Heart left ventricle (tissue), 16 donors: ENCODE results near the gene MTUS2. TPM values are rescaled to one million over a fixed set of nuclear protein-coding genes. Genes with fewer than 3 reads are reported as not detected.

ENCODE experiments used
- ATAC-seq, 4 donors: fragments of 200-7000 bp; cut with Tn5 transposase; one replicate each; pipeline ENCODE4 v1.9.1; 2020 to 2022; ENCODE audit warnings: moderate library complexity in 4 of 4, mild to moderate bottlenecking in 3 of 4, moderate number of reproducible peaks in 1 of 4
- DNase-seq, 5 donors: peaks; one replicate each; pipeline ENCODE4 v3.0.0-alpha.2; 2020
- H3K27ac ChIP-seq, 12 donors: fragments of 200-600 bp; sonication (generic) in 4 of 12; one replicate each; pipeline versions ENCODE4 v1.5.0 to v1.8.0; 2016 to 2022; ENCODE audit warnings: mild to moderate bottlenecking in 2 of 12
- H3K27me3 ChIP-seq, 9 donors: fragments of 200-600 bp; sonication (generic) in 2 of 9; one replicate each; pipeline versions ENCODE4 v1.5.1 to v1.8.0; 2016 to 2022; ENCODE audit warnings: mild to moderate bottlenecking in 3 of 9
- H3K36me3 ChIP-seq, 9 donors: fragments of 200-600 bp; sonication (generic) in 2 of 9; one replicate each; pipeline versions ENCODE4 v1.5.0 to v1.8.0; 2018 to 2022; ENCODE audit warnings: mild to moderate bottlenecking in 2 of 9
- H3K4me1 ChIP-seq, 12 donors: fragments of 200-600 bp; sonication (generic) in 4 of 12; one replicate each; pipeline versions ENCODE4 v1.5.0 to v1.8.0; 2016 to 2022; ENCODE audit warnings: mild to moderate bottlenecking in 3 of 12
- H3K4me3 ChIP-seq, 12 donors: fragments of 200-600 bp; sonication (generic) in 4 of 12; one replicate each; pipeline versions ENCODE4 v1.5.0 to v1.8.0; 2017 to 2022; ENCODE audit warnings: mild to moderate bottlenecking in 9 of 12, moderate library complexity in 4 of 12
- H3K9me3 ChIP-seq, 12 donors: fragments of 200-600 bp; sonication (generic) in 4 of 12; one replicate each; pipeline versions ENCODE4 v1.5.0 to v1.8.0; 2016 to 2022; ENCODE audit warnings: mild to moderate bottlenecking in 1 of 12
- POLR2A ChIP-seq, 2 donors: fragments of 450-650 bp; IDR thresholded peaks; one replicate each; pipeline ENCODE4 v1.6.1; 2017; ENCODE audit warnings: antibody characterized with exemption in 2 of 2, mild to moderate bottlenecking in 2 of 2, moderate library complexity in 2 of 2
- WGBS, 4 donors: extraction: QIAGEN DNeasy Blood & Tissue Kit in 2 of 4; methylation state at CpG; one replicate each; pipeline versions ENCODE4 v1.1.5 to v1.1.7; 2013 to 2018; 5-methylcytosine and 5-hydroxymethylcytosine counted together
- intact Hi-C, 10 donors: fragments of 100-400 bp; cut with DNase I; formaldehyde crosslinking; loops; one replicate each; pipeline versions ENCODE4 v1.11.1 to v1.14.2; 2022
- polyA plus RNA-seq, 2 donors: library from polyadenylated mRNA; stranded (reverse); fragments of 200-250 nt; gene quantifications; one replicate each; pipeline ENCODE4 v1.2.3, GENCODE V29; 2013
- total RNA-seq, 9 donors: library from RNA; depleted of rRNA in 2 of 9; stranded (reverse); fragments of >200 nt in 2 of 9; fragmentation: NEBNext Ultra II Directional in 3 of 9; extraction: Animal tissue kit (Norgen Biotek cat#: 25700) in 3 of 9; gene quantifications; one replicate each; pipeline versions ENCODE4 v1.1.0 to v1.2.4, GENCODE V29; 2016 to 2023
- TF ChIP-seq, protein P1 (sequence below), 12 donors: fragments of 200-600 bp; sonication (generic) in 4 of 12; IDR thresholded peaks; one replicate each; pipeline versions ENCODE4 v1.5.0 to v1.8.0; 2018 to 2022; ENCODE audit warnings: antibody characterized with exemption in 12 of 12, mild to moderate bottlenecking in 5 of 12
- donor health status: ischemic (EF 13 %, LVEDD 7.1; RV severe dilation, severe dysfunction).
- donor health status: healthy with polysubstance abuse.
- donor health status: DM: no; HTN: yes; CAD: no.
- donor health status: DM: no; HTN: no; CAD: no.
- donor health status: ischemic (EF 25% LVEDD 6.9; RV normal size, moderate dysfunction).
- donor health status: ischemic (EF 25% LVEDD 5.7; RV mildly dilated, moderate dysfunction).
- donor health status: healthy.
- donor health status: DM: yes; HTN: yes; CAD: no.
- donor health status: ischemic (EF 35%, LVEDD 5.7; RV mildly dilated, moderate dysfunction).
- donor health status: nonischemic (EF 11% LVEDD 7.7; RV severe dilation, severe dysfunction).
- donor health status: DM: yes; HTN: yes; CAD: no.
- donor health status: PGD.
- donor health status: ischemic (EF 29% LVEDD 5.4; RV normal size, mild dysfunction).
- donor health status: nonischemic (EF 23%, LVEDD 6.1; RV moderate dilation, normal function).

MTUS2 gene
- total and polyA plus RNA-seq, 11 donors: 28.7 to 174 (median 67.9) TPM

DNA sequence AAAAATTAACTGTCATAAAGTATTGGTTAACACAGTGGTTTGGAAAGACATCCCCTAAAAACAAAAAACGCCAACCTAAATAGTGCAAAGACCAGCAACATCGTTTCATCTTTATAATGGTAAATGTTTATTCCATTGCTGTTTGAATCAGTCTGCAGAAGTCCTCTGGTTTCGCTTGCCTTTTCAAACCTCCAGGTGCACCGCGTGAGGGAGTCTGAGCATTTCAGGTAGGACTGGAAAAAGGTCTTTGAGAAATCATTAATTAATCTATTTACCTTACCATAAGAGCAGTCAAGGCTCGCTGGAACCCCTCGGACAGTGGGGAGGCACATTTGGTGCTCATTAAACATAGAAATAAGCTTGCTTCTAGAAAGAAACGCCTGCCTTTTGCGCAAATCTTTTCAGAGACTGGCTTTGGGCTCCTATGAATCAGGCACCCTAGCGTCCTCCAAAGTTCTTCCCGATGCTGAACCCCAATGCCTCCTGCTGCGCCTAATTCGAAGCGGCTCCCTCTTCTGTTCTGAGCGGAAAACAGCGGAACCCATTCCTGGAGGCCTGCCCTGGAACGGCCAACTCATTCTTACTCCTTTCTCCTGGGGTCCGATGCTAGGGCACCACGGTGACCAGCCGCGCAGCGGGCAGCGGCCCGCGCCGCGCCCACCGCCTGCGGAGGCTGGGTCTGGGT lies 951 bp upstream of the MTUS2 start:
- Histone ChIP-seq H3K36me3 (no peaks in the 10 kb centered on the region), H3K9me3 (peaks cover 0 to 8% (median 0%) of the 10 kb centered on the region in 12 donors), H3K27ac (no peak overlapping the region), H3K4me3 (peak overlapping the region in 10 of 12 donors; percentile 8 to 79 (median 44)), H3K27me3 (peaks cover 0 to 55% (median 15%) of the 10 kb centered on the region in 9 donors), H3K4me1 (peaks cover 0 to 16% (median 8%) of the 10 kb centered on the region in 12 donors)
- no peak for TF ChIP-seq POLR2A (IDR thresholded peaks at IDR 0.05)
- TF ChIP-seq, protein P1, sequence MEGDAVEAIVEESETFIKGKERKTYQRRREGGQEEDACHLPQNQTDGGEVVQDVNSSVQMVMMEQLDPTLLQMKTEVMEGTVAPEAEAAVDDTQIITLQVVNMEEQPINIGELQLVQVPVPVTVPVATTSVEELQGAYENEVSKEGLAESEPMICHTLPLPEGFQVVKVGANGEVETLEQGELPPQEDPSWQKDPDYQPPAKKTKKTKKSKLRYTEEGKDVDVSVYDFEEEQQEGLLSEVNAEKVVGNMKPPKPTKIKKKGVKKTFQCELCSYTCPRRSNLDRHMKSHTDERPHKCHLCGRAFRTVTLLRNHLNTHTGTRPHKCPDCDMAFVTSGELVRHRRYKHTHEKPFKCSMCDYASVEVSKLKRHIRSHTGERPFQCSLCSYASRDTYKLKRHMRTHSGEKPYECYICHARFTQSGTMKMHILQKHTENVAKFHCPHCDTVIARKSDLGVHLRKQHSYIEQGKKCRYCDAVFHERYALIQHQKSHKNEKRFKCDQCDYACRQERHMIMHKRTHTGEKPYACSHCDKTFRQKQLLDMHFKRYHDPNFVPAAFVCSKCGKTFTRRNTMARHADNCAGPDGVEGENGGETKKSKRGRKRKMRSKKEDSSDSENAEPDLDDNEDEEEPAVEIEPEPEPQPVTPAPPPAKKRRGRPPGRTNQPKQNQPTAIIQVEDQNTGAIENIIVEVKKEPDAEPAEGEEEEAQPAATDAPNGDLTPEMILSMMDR (IDR thresholded peaks at IDR 0.05): no peak
- intact Hi-C loops: loop anchor here in 9 of 10 donors (2.0 to 10.0 kb wide), 7 partner anchors 436 to 548 kb away; no protein-coding TSS in a partner anchor
- 7 to 15% (median 8%) methylated on average over 14 to 29 of the region's 29 CpGs for WGBS, 4 donors
- DNase-seq: peak in 1 of 5 donors; percentile 29
- peak in 1 of 4 donors; percentile 7 for ATAC-seq

DNA sequence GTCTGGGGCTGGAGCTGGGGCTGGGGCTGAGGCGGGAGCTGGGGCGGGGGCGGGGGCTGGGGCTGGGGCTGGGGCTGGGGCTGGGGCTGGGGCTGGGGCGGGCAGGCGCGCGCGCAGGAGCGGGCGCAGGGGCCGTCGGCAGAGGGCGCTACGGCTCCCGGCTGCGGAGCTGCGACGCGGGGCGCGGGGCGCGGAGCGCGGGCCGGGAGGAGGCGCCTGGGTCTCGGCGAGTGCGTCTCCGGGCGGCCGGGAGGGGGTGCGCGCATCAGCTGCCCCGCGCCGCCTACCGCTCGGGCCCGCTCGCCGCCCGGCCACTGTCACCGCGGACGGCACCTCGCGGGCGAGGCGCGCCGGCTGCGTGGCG lies 422 bp upstream of the MTUS2 start:
- intact Hi-C loops: loop anchor here (2.0 to 10.0 kb wide), 11 partner anchors 135 to 548 kb away; no protein-coding TSS in a partner anchor
- H3K27ac ChIP-seq: peak overlapping the region in 1 of 12 donors; percentile 42
- WGBS, 4 donors: 0 to 1% (median 1%) methylated on average over 23 to 54 of the region's 55 CpGs; no CpG with 5 or more reads in 1 of the 4 donors
- H3K36me3 ChIP-seq: no peaks in the 10 kb centered on the region
- no peak for TF ChIP-seq POLR2A (IDR thresholded peaks at IDR 0.05)
- TF ChIP-seq, protein P1 (IDR thresholded peaks at IDR 0.05): peak in 8 of 12 donors; percentile 29 to 56 (median 42)
- H3K4me3 ChIP-seq: peak overlapping the region in 11 of 12 donors; percentile 8 to 79 (median 60)
- DNase-seq (peak; percentile 55 to 81 (median 71)), ATAC-seq (peak in 3 of 4 donors; percentile 85 to 94 (median 94))
- H3K27me3 ChIP-seq: peaks cover 0 to 55% (median 15%) of the 10 kb centered on the region in 9 donors
- peaks cover 0 to 8% (median 0%) of the 10 kb centered on the region in 12 donors for H3K9me3 ChIP-seq
- peaks cover 0 to 16% (median 8%) of the 10 kb centered on the region in 12 donors for H3K4me1 ChIP-seq

DNA sequence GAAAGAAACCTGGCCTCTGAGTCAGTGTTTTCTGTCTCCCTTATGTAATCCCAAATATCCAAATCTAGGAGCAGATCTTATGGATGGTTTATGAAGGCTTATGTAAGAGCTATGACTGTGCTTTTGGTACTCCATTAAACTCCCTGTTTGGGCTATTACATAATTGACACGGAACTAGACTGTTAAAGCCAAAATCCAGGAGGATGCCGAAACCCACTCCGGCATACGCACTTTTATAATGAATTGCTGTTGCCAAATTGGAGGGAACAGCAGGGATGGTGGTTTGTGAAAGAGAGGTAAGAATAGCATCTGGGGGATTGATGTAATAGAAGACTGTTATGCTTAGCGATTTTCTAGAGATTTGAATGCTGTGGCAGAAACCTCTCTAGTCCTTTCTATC lies 2.0 kb downstream of the MTUS2 start:
- ATAC-seq: no peak
- intact Hi-C loops: loop anchor here in 6 of 10 donors (5.0 to 10.0 kb wide), 6 partner anchors 133 to 543 kb away; no protein-coding TSS in a partner anchor
- 77 to 83% (median 80%) methylated on average over 5 of the region's 5 CpGs for WGBS, 4 donors
- Histone ChIP-seq H3K27ac (no peak overlapping the region), H3K4me1 (peaks cover 0 to 16% (median 8%) of the 10 kb centered on the region in 12 donors), H3K36me3 (no peaks in the 10 kb centered on the region), H3K27me3 (peaks cover 0 to 55% (median 15%) of the 10 kb centered on the region in 9 donors), H3K4me3 (no peak overlapping the region), H3K9me3 (peaks cover 0 to 2% (median 0%) of the 10 kb centered on the region in 12 donors)
- no peak for DNase-seq
- TF ChIP-seq POLR2A (IDR thresholded peaks at IDR 0.05): no peak
- TF ChIP-seq, protein P1 (IDR thresholded peaks at IDR 0.05): no peak

DNA sequence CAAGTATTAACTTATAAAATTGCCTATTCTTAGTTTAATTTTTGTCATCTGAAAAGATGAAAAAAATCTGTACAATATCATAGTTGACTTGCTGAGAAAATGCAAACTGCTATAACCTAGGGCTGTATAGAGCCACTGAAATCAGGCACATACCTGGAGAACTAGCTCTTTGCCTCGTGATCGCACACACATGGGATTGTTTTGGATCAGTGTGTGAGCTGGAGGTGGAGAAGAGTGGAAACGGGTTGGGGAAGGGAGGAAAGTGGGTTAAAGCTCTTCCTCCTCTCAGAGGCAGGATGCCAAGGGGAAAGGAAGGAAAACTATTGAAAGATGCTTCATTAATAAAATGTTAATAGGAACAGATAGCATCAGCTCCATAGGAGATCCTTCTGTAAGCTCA lies 2.7 kb downstream of the MTUS2 start:
- DNase-seq (no peak), ATAC-seq (no peak)
- no peak overlapping the region for H3K4me3 ChIP-seq
- TF ChIP-seq, protein P1 (IDR thresholded peaks at IDR 0.05): no peak
- TF ChIP-seq POLR2A (IDR thresholded peaks at IDR 0.05): no peak
- no peak overlapping the region for H3K27ac ChIP-seq
- H3K36me3 ChIP-seq: no peaks in the 10 kb centered on the region
- H3K4me1 ChIP-seq: peaks cover 0 to 16% (median 8%) of the 10 kb centered on the region in 12 donors
- intact Hi-C loops: loop anchor here in 6 of 10 donors (5.0 to 10.0 kb wide), 6 partner anchors 132 to 542 kb away; no protein-coding TSS in a partner anchor
- peaks cover 0 to 52% (median 9%) of the 10 kb centered on the region in 9 donors for H3K27me3 ChIP-seq
- peaks cover 0 to 6% (median 0%) of the 10 kb centered on the region in 12 donors for H3K9me3 ChIP-seq
- WGBS, 4 donors: 60 to 68% (median 64%) methylated on average over 3 of the region's 3 CpGs
